ENCODE data around the gene RNF40.
"Not testable (repeated sequence)": the region's sequence is repeated elsewhere in the genome, so short reads cannot be mapped to it uniquely, and the experiment has no call there.

DNA sequence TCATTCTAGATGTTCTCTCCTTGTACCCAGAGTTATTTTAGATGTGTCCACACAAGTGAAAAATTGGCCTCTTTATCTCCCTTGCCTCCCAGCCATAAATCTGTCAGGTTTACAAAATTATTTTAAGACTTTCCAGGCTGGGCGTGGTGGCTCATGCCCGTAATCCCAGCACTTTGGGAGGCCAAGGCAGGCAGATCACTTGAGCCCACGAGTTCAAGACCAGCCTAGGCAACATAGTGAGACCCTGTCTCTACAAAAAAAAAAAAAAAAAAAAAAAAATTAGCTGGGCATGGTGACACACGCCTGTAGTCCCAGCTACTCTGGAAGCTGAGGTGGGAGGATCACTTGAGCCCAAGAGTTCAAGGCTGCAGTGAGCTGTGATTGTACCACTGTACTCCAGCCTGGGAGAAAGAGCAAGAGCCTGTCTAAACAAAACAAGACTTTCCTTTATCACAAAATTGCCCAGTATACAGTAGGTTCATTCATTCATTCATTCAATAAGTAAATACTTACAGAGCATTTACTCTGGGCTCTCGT, 46.8 kb downstream of the RNF40 start:
- TF ChIP-seq, protein P1, sequence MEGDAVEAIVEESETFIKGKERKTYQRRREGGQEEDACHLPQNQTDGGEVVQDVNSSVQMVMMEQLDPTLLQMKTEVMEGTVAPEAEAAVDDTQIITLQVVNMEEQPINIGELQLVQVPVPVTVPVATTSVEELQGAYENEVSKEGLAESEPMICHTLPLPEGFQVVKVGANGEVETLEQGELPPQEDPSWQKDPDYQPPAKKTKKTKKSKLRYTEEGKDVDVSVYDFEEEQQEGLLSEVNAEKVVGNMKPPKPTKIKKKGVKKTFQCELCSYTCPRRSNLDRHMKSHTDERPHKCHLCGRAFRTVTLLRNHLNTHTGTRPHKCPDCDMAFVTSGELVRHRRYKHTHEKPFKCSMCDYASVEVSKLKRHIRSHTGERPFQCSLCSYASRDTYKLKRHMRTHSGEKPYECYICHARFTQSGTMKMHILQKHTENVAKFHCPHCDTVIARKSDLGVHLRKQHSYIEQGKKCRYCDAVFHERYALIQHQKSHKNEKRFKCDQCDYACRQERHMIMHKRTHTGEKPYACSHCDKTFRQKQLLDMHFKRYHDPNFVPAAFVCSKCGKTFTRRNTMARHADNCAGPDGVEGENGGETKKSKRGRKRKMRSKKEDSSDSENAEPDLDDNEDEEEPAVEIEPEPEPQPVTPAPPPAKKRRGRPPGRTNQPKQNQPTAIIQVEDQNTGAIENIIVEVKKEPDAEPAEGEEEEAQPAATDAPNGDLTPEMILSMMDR (IDR thresholded peaks at IDR 0.05), result not testable (repeated sequence)
- TF ChIP-seq POLR2A (IDR thresholded peaks at IDR 0.05), result not testable (repeated sequence)
